Peyer's patch (tissue), 4 donors: ENCODE measurements around the gene PRPF6. TPM values are rescaled to one million over a fixed set of nuclear protein-coding genes. Genes with fewer than 3 reads are reported as not detected.

Experiments
- DNase-seq, 3 donors: peaks; one replicate each; pipeline ENCODE4 v3.0.0-alpha.2; 2017 to 2019
- H3K27ac ChIP-seq, 4 donors: fragments of 200-600 bp; sonication (generic); one replicate each; pipeline ENCODE4 v1.5.1; 2016 to 2019
- H3K27me3 ChIP-seq, 2 donors: fragments of 200-600 bp; sonication (generic); one replicate each; pipeline ENCODE4 v1.5.1; 2019
- H3K36me3 ChIP-seq, 3 donors: fragments of 200-600 bp; sonication (generic); one replicate each; pipeline ENCODE4 v1.5.1; 2016 to 2019
- H3K4me1 ChIP-seq, 4 donors: fragments of 200-600 bp; sonication (generic); one replicate each; pipeline ENCODE4 v1.5.1; 2016 to 2019
- H3K4me3 ChIP-seq, 4 donors: fragments of 200-600 bp; sonication (generic); 1 replicate in 3 of 4; 2 replicates in 1 of 4; pipeline ENCODE4 v1.5.1; 2016 to 2019; ENCODE audit warnings: mild to moderate bottlenecking in 1 of 4
- H3K9me3 ChIP-seq, 4 donors: fragments of 200-600 bp; sonication (generic); one replicate each; pipeline ENCODE4 v1.5.1; 2016 to 2019; ENCODE audit warnings: mild to moderate bottlenecking in 1 of 4
- CTCF ChIP-seq, 6 experiments: fragments of 450-650 bp in 4 of 6; fragments of 200-600 bp in 2 of 6; sonication (generic) in 1 of 6; IDR thresholded peaks; one replicate each; pipeline ENCODE4 v1.5.1; 2017 to 2019; ENCODE audit warnings: antibody characterized with exemption in 6 of 6, mild to moderate bottlenecking in 3 of 6, moderate library complexity in 1 of 6
- POLR2A ChIP-seq, 2 donors: fragments of 450-650 bp; IDR thresholded peaks; one replicate each; pipeline ENCODE4 v1.5.1; 2017; ENCODE audit warnings: antibody characterized with exemption in 2 of 2, mild to moderate bottlenecking in 2 of 2, moderate library complexity in 2 of 2
- total RNA-seq, 4 donors: library from RNA; depleted of rRNA; stranded (reverse); fragments of >200 nt; gene quantifications; one replicate each; pipeline ENCODE4 v1.1.0, GENCODE V29; 2016

The PRPF6 gene
- total RNA-seq, 4 donors from 2014 or later: 49.6 to 95.7 (median 64.2) TPM

GRCh38 chr20:64062596-64063388, 81.9 kb downstream of the PRPF6 start, which contains the start of gene TCEA2:
Gene TCEA2 (plus strand): TSS chr20:64063198. CDS start chr20:64063313, 115 bp downstream.
- Histone ChIP-seq H3K4me1 (peaks cover 0 to 41% (median 39%) of the 10 kb centered on the region in 4 donors), H3K36me3 (no peaks in the 10 kb centered on the region), H3K27me3 (no peaks in the 10 kb centered on the region), H3K27ac (peak within 1 kb of the TSS; percentile 66 to 85 (median 70)), H3K4me3 (peak within 1 kb of the TSS; percentile 55 to 95 (median 86)), H3K9me3 (no peaks in the 10 kb centered on the region)
- TF ChIP-seq CTCF (IDR thresholded peaks at IDR 0.05) (no peak), POLR2A (IDR thresholded peaks at IDR 0.05) (peak; percentile 72 to 73)
- peak; percentile 97 to 99 (median 97) for DNase-seq

- no peaks in the 10 kb centered on the region for H3K9me3 ChIP-seq
- no peaks in the 10 kb centered on the region for H3K27me3 ChIP-seq
- no peak for TF ChIP-seq POLR2A (IDR thresholded peaks at IDR 0.05)
- no peak for TF ChIP-seq CTCF (IDR thresholded peaks at IDR 0.05)
- DNase-seq: peak in 1 of 3 donors; percentile 67
- H3K4me1 ChIP-seq: peaks cover 0 to 38% (median 34%) of the 10 kb centered on the region in 4 donors
- no peaks in the 10 kb centered on the region for H3K36me3 ChIP-seq
- H3K27ac ChIP-seq: peak overlapping the region; percentile 66 to 85 (median 70)
- peak overlapping the region; percentile 55 to 95 (median 86) for H3K4me3 ChIP-seq
Measured at GRCh38 chr20:64063389-64064144, 82.6 kb downstream of the PRPF6 start.

GRCh38 chr20:64064145-64064698, 83.3 kb downstream of the PRPF6 start:
- Histone ChIP-seq H3K4me3 (peak overlapping the region in 2 of 4 donors; percentile 79 to 93), H3K27me3 (no peaks in the 10 kb centered on the region), H3K4me1 (peaks cover 0 to 38% (median 34%) of the 10 kb centered on the region in 4 donors), H3K36me3 (no peaks in the 10 kb centered on the region), H3K9me3 (no peaks in the 10 kb centered on the region), H3K27ac (no peak overlapping the region)
- no peak for TF ChIP-seq CTCF (IDR thresholded peaks at IDR 0.05)
- TF ChIP-seq POLR2A (IDR thresholded peaks at IDR 0.05): no peak
- no peak for DNase-seq

GRCh38 chr20:64065062-64065973, 84.4 kb downstream of the PRPF6 start:
- no peak for DNase-seq
- Histone ChIP-seq H3K9me3 (no peaks in the 10 kb centered on the region), H3K36me3 (no peaks in the 10 kb centered on the region), H3K4me1 (peaks cover 0 to 38% (median 37%) of the 10 kb centered on the region in 4 donors), H3K27ac (peak overlapping the region in 3 of 4 donors; percentile 25 to 68 (median 33)), H3K27me3 (no peaks in the 10 kb centered on the region), H3K4me3 (no peak overlapping the region)
- no peak for TF ChIP-seq CTCF (IDR thresholded peaks at IDR 0.05)
- TF ChIP-seq POLR2A (IDR thresholded peaks at IDR 0.05): no peak

GRCh38 chr20:64065974-64066343, 85.0 kb downstream of the PRPF6 start:
- Histone ChIP-seq H3K36me3 (no peaks in the 10 kb centered on the region), H3K4me3 (no peak overlapping the region), H3K27me3 (no peaks in the 10 kb centered on the region), H3K9me3 (no peaks in the 10 kb centered on the region), H3K27ac (peak overlapping the region in 3 of 4 donors; percentile 25 to 68 (median 33)), H3K4me1 (peaks cover 0 to 38% (median 37%) of the 10 kb centered on the region in 4 donors)
- TF ChIP-seq CTCF (IDR thresholded peaks at IDR 0.05) (no peak), POLR2A (IDR thresholded peaks at IDR 0.05) (no peak)
- DNase-seq: peak in 2 of 3 donors; percentile 73 to 87
